NCI-H2029 treated with DMSO at 0.1 percent for 48 hours (cell line): ENCODE results near the gene PC.

Experiments used
- DNase-seq: peaks from one replicate; lab custom pipeline; 2025; lab: John Stamatoyannopoulos, UW

Gene PC

GRCh38 chr11:66855574-66856495 lies 102.3 kb downstream of the PC start:
- peak; percentile 49 for DNase-seq

GRCh38 chr11:66854729-66855211 lies 103.4 kb downstream of the PC start:
- DNase-seq: no peak

- DNase-seq: no peak
Observed at GRCh38 chr11:66854231-66854661, 103.9 kb downstream of the PC start.

GRCh38 chr11:66853242-66854229 lies 104.6 kb downstream of the PC start:
- no peak for DNase-seq

GRCh38 chr11:66852466-66853241 lies 105.5 kb downstream of the PC start:
- DNase-seq: no peak

GRCh38 chr11:66851698-66852465 lies 106.3 kb downstream of the PC start:
- DNase-seq: no peak

- no peak for DNase-seq
Observed at GRCh38 chr11:66851239-66851596, 107.0 kb downstream of the PC start.

- DNase-seq: no peak
Observed at GRCh38 chr11:66850588-66851238, 107.5 kb downstream of the PC start.

GRCh38 chr11:66850235-66850587 lies 108.0 kb downstream of the PC start:
- no peak for DNase-seq

- DNase-seq: no peak
Observed at GRCh38 chr11:66849501-66850234, 108.5 kb downstream of the PC start.

- no peak for DNase-seq
Observed at GRCh38 chr11:66848671-66849500, 109.3 kb downstream of the PC start.

GRCh38 chr11:66847461-66848232 lies 110.5 kb downstream of the PC start:
- no peak for DNase-seq

GRCh38 chr11:66846671-66847091 lies 111.5 kb downstream of the PC start:
- DNase-seq: no peak

GRCh38 chr11:66845876-66846212 lies 112.3 kb downstream of the PC start:
- DNase-seq: no peak

GRCh38 chr11:66845143-66845875 lies 112.9 kb downstream of the PC start:
- no peak for DNase-seq

GRCh38 chr11:66844496-66845142 lies 113.6 kb downstream of the PC start:
- DNase-seq: no peak
